Measurements from ENCODE around the gene CALML6. TPM values are rescaled to one million over a fixed set of nuclear protein-coding genes. Genes with fewer than 3 reads are reported as not detected.

CALML6 gene
- polyA plus RNA-seq, 1 donor from 2014 or later, result not detected

GRCh38 chr1:1922702-1922955, 7.6 kb downstream of the CALML6 start:
- Histone ChIP-seq H4K20me1 (ENCODE audit: insufficient read depth) (no peaks in the 10 kb centered on the region), H3K4me2 (ENCODE audit: low read length) (no peak overlapping the region), H3K27ac (ENCODE audit: low read length) (no peak overlapping the region), H3K9ac (ENCODE audit: low read length) (no peak overlapping the region), H3K9me3 (ENCODE audit: low read length) (no peaks in the 10 kb centered on the region), H3F3A (ENCODE audit: insufficient read depth, low read length, poor library complexity, severe bottlenecking) (no peaks in the 10 kb centered on the region), H3K36me3 (ENCODE audit: insufficient read depth, low read length) (no peaks in the 10 kb centered on the region), H3K27me3 (ENCODE audit: insufficient read depth, low read depth, low read length) (peaks cover 11% of the 10 kb centered on the region), H3K79me2 (replicated peaks; ENCODE audit: insufficient read depth, low read length) (no peaks in the 10 kb centered on the region), H2AFZ (ENCODE audit: low read depth, low read length) (no peak overlapping the region), H3K9me2 (ENCODE audit: insufficient read depth, low read length) (no peaks in the 10 kb centered on the region), H3K4me3 (ENCODE audit: low read length) (no peak overlapping the region)
- TF ChIP-seq CTCF (IDR thresholded peaks at IDR 0.05; ENCODE audit: poor library complexity, severe bottlenecking) (no peak), EP300 (conservative IDR thresholded peaks at IDR 0.05; ENCODE audit: poor library complexity, severe bottlenecking) (no peak), RAD21 (conservative IDR thresholded peaks at IDR 0.05) (no peak), EZH2 (IDR thresholded peaks at IDR 0.05; ENCODE audit: borderline replicate concordance, insufficient read depth, low read length, poor library complexity, severe bottlenecking) (no peak), SMC3 (conservative IDR thresholded peaks at IDR 0.05; ENCODE audit: poor library complexity) (no peak), REST (IDR thresholded peaks at IDR 0.05; ENCODE audit: borderline replicate concordance) (no peak), MXI1 (conservative IDR thresholded peaks at IDR 0.05; ENCODE audit: poor library complexity, severe bottlenecking) (no peak), POLR2AphosphoS5 (IDR thresholded peaks at IDR 0.05) (no peak), TAF1 (IDR thresholded peaks at IDR 0.05; ENCODE audit: low read depth) (no peak)

GRCh38 chr1:1922956-1923833, 8.1 kb downstream of the CALML6 start:
- Histone ChIP-seq H3K9ac (ENCODE audit: low read length) (no peak overlapping the region), H3K9me2 (ENCODE audit: insufficient read depth, low read length) (no peaks in the 10 kb centered on the region), H3K4me2 (ENCODE audit: low read length) (no peak overlapping the region)

More at GRCh38 chr1:1922956-1923833, 8.1 kb downstream of the CALML6 start:
- Histone ChIP-seq H3K79me2 (replicated peaks; ENCODE audit: insufficient read depth, low read length) (no peaks in the 10 kb centered on the region), H3K9me3 (ENCODE audit: low read length) (no peaks in the 10 kb centered on the region), H3F3A (ENCODE audit: insufficient read depth, low read length, poor library complexity, severe bottlenecking) (no peaks in the 10 kb centered on the region), H2AFZ (ENCODE audit: low read depth, low read length) (no peak overlapping the region), H3K4me3 (ENCODE audit: low read length) (no peak overlapping the region), H3K27me3 (ENCODE audit: insufficient read depth, low read depth, low read length) (peaks cover 8% of the 10 kb centered on the region), H4K20me1 (ENCODE audit: insufficient read depth) (no peaks in the 10 kb centered on the region), H3K27ac (ENCODE audit: low read length) (no peak overlapping the region), H3K36me3 (ENCODE audit: insufficient read depth, low read length) (no peaks in the 10 kb centered on the region)
- TF ChIP-seq REST (IDR thresholded peaks at IDR 0.05; ENCODE audit: borderline replicate concordance) (no peak), MXI1 (conservative IDR thresholded peaks at IDR 0.05; ENCODE audit: poor library complexity, severe bottlenecking) (no peak), EZH2 (IDR thresholded peaks at IDR 0.05; ENCODE audit: borderline replicate concordance, insufficient read depth, low read length, poor library complexity, severe bottlenecking) (no peak), CTCF (IDR thresholded peaks at IDR 0.05; ENCODE audit: poor library complexity, severe bottlenecking) (no peak), EP300 (conservative IDR thresholded peaks at IDR 0.05; ENCODE audit: poor library complexity, severe bottlenecking) (no peak), RAD21 (conservative IDR thresholded peaks at IDR 0.05) (no peak), TAF1 (IDR thresholded peaks at IDR 0.05; ENCODE audit: low read depth) (no peak), SMC3 (conservative IDR thresholded peaks at IDR 0.05; ENCODE audit: poor library complexity) (no peak), POLR2AphosphoS5 (IDR thresholded peaks at IDR 0.05) (no peak)
